SU-DHL-6 (cell line): ENCODE results near the gene RUFY3.

Experiments
- EZH2phosphoT487 ChIP-seq: fragments of 200-600 bp; sonication (generic), shearing (Covaris generic); conservative IDR thresholded peaks from 2 replicates; pipeline ENCODE4 v1.6.1; 2018; ENCODE audit warnings: mild to moderate bottlenecking, antibody characterized with exemption, low read length, moderate library complexity, mixed read lengths
- TF ChIP-seq, protein P1 (sequence below): fragments of 200-600 bp; sonication (generic); IDR thresholded peaks from one replicate; pipeline ENCODE4 v1.5.1; 2017; ENCODE audit warnings: antibody characterized with exemption, mild to moderate bottlenecking, low read length, moderate library complexity; ENCODE audit not compliant: insufficient read depth, poor library complexity, severe bottlenecking

DNA sequence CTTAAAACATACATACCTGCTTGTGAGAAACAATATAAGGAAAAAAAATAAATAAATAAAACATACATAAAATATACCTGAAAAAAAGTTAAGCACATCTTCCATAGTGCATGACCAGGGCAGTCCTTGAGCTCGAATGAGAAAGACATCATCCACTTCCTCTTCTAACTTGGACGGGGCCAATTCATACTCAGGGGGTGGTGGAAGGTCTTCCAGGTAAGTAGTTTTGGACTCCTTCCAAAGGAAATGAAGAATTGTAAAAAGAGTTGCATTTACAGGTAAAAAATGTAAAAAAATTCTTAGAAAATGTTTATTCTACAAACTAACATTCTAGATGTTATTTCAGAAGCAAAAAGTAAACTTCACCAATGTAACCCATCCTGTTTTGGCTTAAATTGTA lies 114.3 kb downstream of the RUFY3 start:
- TF ChIP-seq, protein P1, sequence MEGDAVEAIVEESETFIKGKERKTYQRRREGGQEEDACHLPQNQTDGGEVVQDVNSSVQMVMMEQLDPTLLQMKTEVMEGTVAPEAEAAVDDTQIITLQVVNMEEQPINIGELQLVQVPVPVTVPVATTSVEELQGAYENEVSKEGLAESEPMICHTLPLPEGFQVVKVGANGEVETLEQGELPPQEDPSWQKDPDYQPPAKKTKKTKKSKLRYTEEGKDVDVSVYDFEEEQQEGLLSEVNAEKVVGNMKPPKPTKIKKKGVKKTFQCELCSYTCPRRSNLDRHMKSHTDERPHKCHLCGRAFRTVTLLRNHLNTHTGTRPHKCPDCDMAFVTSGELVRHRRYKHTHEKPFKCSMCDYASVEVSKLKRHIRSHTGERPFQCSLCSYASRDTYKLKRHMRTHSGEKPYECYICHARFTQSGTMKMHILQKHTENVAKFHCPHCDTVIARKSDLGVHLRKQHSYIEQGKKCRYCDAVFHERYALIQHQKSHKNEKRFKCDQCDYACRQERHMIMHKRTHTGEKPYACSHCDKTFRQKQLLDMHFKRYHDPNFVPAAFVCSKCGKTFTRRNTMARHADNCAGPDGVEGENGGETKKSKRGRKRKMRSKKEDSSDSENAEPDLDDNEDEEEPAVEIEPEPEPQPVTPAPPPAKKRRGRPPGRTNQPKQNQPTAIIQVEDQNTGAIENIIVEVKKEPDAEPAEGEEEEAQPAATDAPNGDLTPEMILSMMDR = no peak
- no peak for TF ChIP-seq EZH2phosphoT487
